ENCODE data around the gene RBM38.

Gene RBM38

DNA sequence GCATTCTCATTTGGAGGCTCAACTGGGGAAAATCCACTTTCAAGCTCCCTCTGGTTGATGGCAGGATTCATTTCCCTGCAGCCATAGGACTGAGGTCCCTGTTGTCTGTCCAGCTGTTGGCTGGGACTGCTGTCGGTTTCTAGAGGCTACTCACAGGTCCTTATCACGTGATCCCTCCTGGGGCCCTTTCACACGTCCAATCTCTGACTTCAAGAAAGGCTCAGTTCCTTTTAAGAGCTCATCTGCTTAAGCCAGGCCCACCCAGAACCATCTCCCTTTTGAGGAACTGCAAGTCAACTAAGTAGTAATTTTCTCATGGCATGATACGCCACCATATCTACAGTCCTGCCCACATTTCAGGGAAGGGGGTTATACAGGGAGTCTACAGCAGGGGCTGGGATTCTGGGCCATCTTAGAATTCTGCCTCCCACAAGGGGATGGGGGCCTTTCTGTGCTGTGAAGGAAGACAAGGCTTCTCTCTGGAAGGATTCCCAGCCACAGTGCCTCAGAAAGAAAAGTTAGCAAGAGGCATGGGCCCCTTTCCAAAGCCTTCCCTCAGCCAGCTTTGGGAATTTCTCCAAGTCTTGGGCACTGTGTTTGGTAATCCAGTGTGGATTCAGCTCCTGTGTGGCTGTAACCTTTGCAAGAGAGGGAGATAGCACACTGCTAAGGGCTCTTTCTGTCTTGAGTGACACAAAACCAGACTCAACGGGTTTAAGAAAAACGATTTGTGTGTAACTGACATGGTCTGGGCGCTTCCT is 67.4 kb downstream of the RBM38 start:
- no peak for DNase-seq

Measured in NCI-H1694 (cell line).